Islet precursor cell (in vitro differentiated cells): ENCODE results near the gene APOL1.
"Not testable (repeated sequence)": the region's sequence is repeated elsewhere in the genome, so short reads cannot be mapped to it uniquely, and the experiment has no call there.

Experiments
- DNase-seq: peaks from one replicate; pipeline ENCODE4 v3.0.0-alpha.2; 2018

The APOL1 gene

DNA sequence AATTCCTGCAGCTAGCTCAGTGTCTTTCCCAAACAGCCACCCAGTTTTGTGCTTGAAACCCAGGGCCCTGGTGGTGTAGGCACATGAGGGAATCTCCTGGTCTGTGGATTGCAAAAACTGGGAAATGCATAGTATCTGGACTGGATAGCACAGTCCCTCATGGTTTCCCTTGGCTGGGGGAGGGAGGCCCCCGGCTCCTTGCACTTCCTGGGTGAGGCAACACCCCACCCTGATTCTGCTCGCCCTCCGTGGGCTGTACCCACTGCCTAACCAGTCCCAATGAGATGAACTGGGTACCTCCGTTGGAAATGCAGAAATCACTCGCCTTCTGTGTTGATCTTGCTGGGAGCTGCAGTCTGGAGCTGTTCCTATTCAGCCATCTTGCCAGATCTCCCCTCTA is 19.0 kb downstream of the APOL1 start:
- not testable (repeated sequence) for DNase-seq

- no peak for DNase-seq
Measured at GRCh38 chr22:36274531-36274930, 21.6 kb downstream of the APOL1 start.

- DNase-seq, result peak; percentile 86
Measured at GRCh38 chr22:36277482-36278291, 24.8 kb downstream of the APOL1 start.

DNA sequence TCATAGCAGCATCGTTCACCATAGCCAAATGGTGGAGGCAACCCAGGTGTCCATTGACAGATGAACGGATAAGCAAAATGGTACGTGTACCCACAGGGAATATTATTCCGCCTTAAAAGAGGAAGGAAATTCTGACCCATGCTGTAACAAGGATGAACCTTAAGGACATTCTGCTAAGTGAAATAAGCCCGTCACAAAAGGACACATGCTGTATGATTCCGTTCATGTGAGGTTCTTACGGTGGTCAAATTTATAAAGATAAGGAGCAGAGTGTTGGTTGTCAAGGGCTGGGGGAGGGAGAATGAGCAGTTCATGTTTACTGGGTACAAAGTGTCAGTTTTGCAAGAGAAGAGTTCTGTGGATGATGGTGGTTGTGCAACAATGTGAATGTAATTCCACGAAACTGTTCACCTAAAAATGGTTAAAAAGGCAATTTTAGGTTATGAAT is 26.3 kb downstream of the APOL1 start:
- no peak for DNase-seq

- no peak for DNase-seq
Measured at GRCh38 chr22:36280379-36280778, 27.4 kb downstream of the APOL1 start.

GRCh38 chr22:36281781-36282327 is 28.9 kb downstream of the APOL1 start:
- no peak for DNase-seq

GRCh38 chr22:36282328-36282831 is 29.4 kb downstream of the APOL1 start:
- DNase-seq, result no peak

- DNase-seq, result no peak
Measured at GRCh38 chr22:36284171-36284571, 31.2 kb downstream of the APOL1 start.

- DNase-seq, result no peak
Measured at GRCh38 chr22:36285017-36285416, 32.1 kb downstream of the APOL1 start.

DNA sequence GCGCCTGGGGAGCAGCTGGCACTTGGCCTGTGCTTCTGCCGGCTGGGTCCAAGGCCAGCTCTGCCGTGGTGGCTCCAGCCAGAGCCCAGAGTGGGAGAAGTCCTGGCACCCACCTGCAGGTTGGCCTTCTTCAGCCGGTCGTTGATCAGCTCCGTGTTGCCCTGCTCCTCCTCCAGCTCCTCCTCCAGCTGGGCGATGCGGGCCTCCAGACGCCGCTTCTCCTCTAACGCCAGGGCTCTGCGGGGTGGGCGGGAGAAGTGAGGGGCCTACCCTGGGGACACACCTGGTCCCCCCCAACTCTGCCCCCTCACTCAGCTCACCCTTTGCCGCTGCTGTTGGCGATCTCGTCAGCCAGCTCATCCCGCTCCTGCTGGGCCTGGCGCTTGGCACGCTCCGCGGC is 32.6 kb downstream of the APOL1 start:
- DNase-seq, result no peak

GRCh38 chr22:36286096-36286957 is 33.4 kb downstream of the APOL1 start:
- peak; percentile 91 for DNase-seq

GRCh38 chr22:36287881-36288515 is 35.1 kb downstream of the APOL1 start:
- peak; percentile 52 for DNase-seq

GRCh38 chr22:36288571-36289405 is 35.9 kb downstream of the APOL1 start:
- DNase-seq, result no peak

- DNase-seq, result no peak
Measured at GRCh38 chr22:36289406-36289870, 36.5 kb downstream of the APOL1 start.

DNA sequence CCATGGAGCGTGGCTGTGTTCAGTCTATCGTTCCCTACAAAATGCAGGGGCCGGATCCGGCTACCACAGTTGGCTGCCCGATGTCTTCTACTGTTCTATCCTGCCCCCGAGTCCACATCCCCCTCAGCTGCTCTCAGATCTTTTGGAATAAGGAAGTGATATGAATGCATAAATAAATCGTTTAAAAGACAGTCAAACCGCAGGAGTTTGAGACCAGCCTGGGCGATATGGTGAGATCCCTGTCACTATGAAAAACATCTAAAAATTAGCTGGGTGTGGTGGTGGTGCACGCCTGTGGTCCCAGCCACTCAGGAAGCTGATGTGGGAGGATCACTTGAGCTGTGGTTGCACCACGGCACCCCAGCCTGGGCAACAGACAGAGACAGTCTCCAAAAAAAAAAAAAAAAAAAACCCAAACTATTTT is 37.0 kb downstream of the APOL1 start:
- not testable (repeated sequence) for DNase-seq

DNA sequence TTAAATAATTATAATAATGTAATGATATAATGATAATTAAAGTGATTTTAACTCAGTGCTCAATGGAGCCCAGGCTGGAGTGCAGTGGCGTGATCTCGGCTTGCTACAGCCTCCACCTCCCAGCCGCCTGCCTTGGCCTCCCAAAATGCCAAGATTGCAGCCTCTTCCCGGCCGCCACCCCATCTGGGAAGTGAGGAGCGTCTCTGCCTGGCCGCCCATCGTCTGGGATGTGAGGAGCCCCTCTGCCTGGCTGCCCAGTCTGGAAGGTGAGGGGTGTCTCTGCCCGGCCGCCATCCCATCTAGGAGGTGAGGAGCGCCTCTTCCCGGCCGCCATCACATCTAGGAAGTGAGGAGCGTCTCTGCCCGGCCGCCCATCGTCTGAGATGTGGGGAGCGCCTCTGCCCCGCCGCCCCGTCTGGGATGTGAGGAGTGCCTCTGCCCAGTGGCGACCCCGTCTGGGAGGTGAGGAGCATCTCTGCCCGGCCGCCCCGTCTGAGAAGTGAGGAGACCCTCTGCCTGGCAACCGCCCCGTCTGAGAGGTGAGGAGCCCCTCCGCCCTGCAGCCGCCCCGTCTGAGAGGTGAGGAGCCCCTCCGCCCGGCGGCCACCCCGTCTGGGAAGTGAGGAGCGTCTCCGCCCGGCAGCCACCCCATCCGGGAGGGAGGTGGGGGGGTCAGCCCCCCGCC is 37.6 kb downstream of the APOL1 start:
- DNase-seq, result not testable (repeated sequence)

- DNase-seq, result no peak
Measured at GRCh38 chr22:36291831-36292740, 39.2 kb downstream of the APOL1 start.

GRCh38 chr22:36292823-36293530 is 40.0 kb downstream of the APOL1 start:
- no peak for DNase-seq

DNA sequence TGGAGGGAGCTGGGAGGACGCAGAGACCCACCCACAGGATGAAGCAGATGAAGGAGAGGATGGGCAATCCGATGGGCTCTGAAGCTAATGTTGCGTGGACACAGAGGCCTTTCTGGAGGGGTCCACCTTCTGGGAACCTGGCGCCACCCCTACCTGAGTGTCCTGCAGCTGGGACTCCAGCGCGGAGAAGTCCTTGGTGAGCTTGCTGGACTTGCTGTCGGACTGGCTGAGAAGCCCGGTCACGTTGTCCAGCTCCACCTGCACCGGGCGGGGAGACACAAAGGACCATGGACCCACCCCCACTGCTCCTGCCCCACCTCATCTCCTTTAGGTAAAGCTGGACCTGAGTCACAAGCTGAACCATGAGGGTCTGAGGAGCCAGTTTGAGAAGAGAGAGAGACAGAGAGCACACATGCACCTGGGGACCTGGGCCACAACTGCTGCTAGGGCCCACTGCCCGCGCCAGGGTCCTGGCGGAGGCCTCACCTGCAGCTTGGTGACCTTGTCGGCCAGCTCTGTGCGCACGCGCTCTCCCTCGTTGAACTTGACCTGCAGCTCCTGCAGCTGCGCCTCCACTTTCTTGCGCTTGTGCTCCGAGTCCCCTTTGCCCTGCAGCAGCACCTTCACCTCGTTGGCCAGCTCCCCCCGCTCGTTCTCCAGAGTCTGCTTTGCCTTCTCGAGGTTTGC is 40.8 kb downstream of the APOL1 start:
- DNase-seq, result no peak
